Left colon (tissue), 2 donors: Measurements from ENCODE around the gene PXDN. TPM values are rescaled to one million over a fixed set of nuclear protein-coding genes. Genes with fewer than 3 reads are reported as not detected.

Source experiments
- ATAC-seq: fragments of 200-7000 bp; cut with Tn5 transposase; one replicate; pipeline ENCODE4 v1.9.1; 2020; ENCODE audit warnings: mild to moderate bottlenecking, moderate library complexity
- DNase-seq, 2 donors: peaks; one replicate each; pipeline ENCODE4 v3.0.0-alpha.2; 2020
- intact Hi-C, 2 donors: fragments of 100-400 bp; cut with DNase I in 1 of 2; cut with micrococcal nuclease in 1 of 2; formaldehyde crosslinking; loops; one replicate each; pipeline versions ENCODE4 v1.11.2 to v1.14.0; 2022; cut with DNase I, micrococcal nuclease
- total RNA-seq, 2 donors: library from RNA; stranded (reverse); fragmentation: NEBNext Ultra II Directional; extraction: Animal tissue kit (Norgen Biotek cat#: 25700); gene quantifications; one replicate each; pipeline ENCODE4 v1.2.1, GENCODE V29; 2021
- donor health status: DM: no; HTN: no; CAD: no.
- donor health status: DM: yes; HTN: yes; CAD: no.

The PXDN gene
- total RNA-seq, 2 donors from 2014 or later, result 11.6 to 13.3 TPM

DNA sequence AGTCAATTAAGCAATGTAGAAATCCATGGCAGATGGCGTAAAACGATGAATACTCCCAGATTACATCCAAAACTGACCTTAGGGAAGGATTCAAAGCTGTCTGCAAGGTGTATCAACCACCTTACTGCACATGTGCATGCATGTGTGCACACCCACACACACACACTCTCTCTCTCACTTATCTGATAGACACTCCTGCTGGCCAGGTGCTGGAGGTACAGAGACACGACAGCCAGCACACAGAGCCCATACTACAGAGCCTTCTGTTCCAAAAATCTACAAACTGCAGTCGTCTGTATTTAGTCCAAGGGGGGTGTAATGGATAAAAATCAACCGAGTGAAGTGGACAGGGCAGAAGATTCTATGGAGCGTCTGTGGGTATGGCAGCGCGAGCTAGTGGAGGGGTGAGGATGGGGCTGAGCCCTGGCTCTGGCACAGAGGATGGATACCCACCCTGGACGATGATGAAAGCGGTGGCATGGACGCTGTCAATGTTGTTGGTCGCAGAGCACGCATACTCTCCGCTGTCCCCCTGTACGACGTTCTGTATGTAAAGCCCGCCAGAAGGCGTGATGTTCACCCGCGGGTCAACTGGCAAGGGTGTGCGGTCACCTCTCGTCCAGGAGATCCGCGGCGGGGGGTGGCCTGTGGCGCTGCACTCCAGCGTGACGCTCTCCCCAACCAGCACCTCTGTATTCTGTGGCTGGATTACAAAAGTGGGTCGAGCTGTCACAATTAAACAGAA, 78.4 kb downstream of the PXDN start:
- intact Hi-C loops, result no loop called here
- ATAC-seq (no peak), DNase-seq (peak in 1 of 2 donors; percentile 10)

DNA sequence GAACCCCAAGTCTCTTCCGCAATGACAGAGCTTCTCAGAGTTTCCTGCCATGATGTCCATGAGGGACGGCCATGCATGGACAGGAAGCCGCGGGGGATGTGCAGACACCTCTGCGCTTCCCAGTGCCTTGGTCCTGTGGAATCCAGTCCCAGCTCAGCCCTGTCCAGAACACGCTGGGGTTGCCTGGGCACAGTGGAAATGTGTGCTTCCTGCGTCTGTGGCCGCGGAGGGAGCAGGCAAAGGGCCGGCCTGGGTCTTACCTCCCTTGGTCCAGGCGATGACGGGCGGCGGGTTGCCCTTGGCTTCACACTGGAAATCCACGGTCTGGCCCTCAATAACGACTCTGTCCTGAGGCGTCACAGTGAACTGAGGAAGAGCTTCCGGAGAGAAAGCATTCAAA, 79.6 kb downstream of the PXDN start:
- ATAC-seq (no peak), DNase-seq (peak in 1 of 2 donors; percentile 10)
- intact Hi-C loops, result no loop called here

- peak in 1 of 2 donors; percentile 12 for DNase-seq
- intact Hi-C loops, result no loop called here
- no peak for ATAC-seq
Measured at GRCh38 chr2:1664076-1664605, 80.2 kb downstream of the PXDN start.

GRCh38 chr2:1663621-1664020, 80.7 kb downstream of the PXDN start:
- DNase-seq (peak in 1 of 2 donors; percentile 17), ATAC-seq (no peak)
- intact Hi-C loops, result no loop called here

- peak in 1 of 2 donors; percentile 14 for DNase-seq
- intact Hi-C loops, result no loop called here
Measured at GRCh38 chr2:1662606-1663180, 81.6 kb downstream of the PXDN start.

DNA sequence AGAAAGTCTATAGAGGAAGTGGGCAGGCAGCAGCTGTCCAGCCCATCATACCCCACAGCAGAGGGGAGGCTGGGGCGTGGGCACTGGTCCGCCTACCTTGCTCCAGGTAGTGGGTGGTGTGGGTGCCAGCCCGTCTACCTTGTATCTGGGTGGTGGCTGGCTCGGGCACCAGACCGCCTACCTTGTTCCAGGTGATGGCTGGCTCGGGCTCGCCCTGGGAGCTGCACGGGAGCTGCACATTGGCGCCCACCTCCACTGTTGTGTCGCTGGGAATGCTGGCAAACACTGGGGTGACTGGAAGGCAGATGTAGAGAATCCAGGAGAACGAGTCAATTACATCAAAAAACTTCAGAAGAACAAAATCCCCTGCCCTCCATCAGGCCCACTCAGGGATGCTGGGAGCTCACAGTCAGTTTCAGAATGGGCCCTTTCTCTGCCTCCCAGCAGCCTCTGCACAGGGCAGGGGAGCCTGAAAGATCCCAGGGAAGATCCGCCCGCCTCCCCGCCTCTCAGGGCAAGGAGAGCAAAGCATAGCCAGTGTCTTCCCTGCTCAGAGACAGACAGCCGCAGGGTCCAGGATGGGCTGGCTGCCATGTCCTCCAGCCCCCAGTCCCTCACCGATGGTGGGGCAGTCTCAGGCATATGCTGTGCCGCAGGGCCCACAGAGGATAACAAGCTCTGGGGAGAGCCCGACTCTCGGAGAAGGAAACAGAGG, 82.3 kb downstream of the PXDN start:
- no peak for ATAC-seq
- intact Hi-C loops, result no loop called here
- peak in 1 of 2 donors; percentile 18 for DNase-seq

More at GRCh38 chr2:1662606-1663180, 81.6 kb downstream of the PXDN start:
- ATAC-seq, result no peak

DNA sequence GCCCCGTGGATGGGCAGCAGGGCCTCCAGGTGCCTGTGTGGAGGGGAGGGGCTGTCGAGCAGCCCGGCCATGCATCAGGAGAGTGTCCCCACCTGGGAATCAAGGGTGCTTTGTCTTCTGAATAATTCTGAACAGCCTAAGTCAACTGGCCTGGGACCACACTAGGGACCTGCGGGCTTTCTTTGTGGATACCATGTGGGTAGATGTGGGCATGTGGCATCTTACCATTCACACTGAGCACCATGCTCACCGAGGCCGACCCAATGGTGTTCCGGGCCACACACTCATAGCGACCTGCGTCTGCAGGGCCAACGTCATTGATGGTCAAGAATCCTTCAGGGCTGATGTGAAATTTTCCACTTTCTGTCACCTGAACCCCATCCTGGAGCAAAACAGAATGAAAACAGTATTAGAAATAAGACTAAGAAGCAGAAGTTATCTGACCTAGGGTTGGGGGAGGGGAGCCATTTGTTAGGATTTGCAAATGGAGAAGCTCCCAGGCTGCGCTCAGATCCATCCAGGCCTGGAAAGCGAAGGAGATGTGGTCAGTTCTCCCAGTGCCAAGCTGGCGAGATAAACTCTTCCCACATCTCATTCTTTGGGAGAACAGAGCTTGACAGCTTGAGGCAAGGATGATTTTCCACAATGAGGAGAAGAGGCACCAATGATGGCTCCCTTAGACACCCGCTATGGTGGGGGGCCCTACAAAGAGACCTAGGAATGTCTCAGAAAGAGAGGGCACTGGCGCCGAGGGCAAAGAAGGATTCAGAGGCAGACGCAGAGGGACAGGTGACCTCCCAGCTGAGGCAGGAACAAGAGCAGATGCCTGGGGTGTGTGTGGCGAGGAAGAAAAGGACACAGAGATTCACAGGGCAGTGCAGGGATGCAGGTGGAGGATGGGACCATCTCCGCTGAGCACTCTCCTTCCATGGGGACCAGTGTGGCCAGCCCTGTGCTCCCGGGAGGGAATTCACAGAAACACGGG, 83.4 kb downstream of the PXDN start:
- intact Hi-C loops, result no loop called here
- peak in 1 of 2 donors; percentile 20 for DNase-seq
- no peak for ATAC-seq

DNA sequence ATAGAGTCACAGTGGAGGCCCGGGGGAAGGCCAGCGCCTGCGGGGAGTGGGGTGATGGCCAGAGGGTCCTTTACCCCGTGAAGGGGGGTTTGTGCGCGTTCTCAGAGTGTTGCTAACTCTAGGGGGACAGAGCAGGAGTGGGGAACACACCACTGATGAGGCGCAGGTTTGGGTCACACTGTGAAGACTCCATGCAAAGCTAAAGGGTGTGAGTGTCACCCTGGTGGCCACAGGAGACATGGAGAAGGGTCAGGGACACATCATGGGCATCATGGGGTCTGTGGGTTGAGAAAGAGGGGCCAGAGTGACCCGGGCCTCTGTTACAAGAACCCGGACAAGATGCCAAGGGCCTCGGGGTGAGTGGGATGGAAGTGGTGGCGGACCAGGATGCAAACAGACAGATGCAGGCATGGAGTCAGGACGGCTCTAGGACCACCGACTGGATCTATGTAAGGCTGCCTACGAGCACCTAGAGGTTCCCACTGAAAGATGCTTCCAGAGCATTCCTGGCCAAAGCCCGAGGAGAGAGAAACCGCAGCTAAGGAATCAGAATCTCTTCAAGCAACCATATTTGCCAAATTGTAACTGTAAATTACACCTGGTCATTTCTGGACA, 84.3 kb downstream of the PXDN start:
- peak in 1 of 2 donors; percentile 21 for DNase-seq
- intact Hi-C loops, result no loop called here

DNA sequence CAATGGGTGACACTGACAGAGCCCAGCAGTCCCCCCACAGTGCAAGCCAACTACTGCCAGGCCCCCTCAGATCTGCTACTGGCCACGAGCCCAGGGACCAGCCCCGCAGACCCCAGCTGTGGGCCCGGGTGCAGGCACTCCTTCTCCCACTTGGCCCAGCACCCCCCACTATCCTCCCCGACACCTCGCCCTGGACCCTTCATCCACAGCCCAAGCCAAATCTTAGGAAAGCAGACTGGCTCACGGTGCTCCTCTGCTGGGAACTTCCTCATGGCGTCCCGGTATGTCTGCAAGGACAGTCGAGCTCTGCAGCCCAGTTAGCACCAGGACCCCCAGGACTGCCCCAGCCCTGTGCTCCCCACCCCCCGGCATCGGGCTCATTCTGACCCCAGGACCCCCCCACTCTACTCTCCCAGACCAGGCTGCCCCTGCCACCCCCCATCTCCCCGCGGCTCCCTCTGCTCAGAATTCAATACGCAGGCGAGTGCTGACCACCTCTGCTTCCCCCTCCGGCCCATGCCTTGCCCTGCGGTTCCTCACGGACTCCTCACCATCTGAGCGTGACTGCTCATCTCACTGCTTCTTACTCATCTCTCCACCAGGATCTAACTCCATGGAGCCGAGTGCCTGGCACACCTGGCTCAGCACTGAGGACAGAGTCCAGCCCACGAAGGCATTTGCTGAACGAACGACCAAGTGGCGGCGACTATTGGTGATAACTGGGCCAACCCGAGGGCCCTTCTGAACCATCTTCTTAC, 85.7 kb downstream of the PXDN start:
- intact Hi-C loops, result no loop called here
- peak in 1 of 2 donors; percentile 22 for DNase-seq
- peak; percentile 45 for ATAC-seq

More for the DNA sequence above, 84.3 kb downstream of the PXDN start:
- ATAC-seq, result no peak

GRCh38 chr2:1656961-1657841, 87.1 kb downstream of the PXDN start:
- intact Hi-C loops, result no loop called here
- ATAC-seq (peak; percentile 54), DNase-seq (peak in 1 of 2 donors; percentile 21)

GRCh38 chr2:1656326-1656960, 87.9 kb downstream of the PXDN start:
- intact Hi-C loops, result no loop called here
- ATAC-seq (peak; percentile 45), DNase-seq (peak in 1 of 2 donors; percentile 21)

DNA sequence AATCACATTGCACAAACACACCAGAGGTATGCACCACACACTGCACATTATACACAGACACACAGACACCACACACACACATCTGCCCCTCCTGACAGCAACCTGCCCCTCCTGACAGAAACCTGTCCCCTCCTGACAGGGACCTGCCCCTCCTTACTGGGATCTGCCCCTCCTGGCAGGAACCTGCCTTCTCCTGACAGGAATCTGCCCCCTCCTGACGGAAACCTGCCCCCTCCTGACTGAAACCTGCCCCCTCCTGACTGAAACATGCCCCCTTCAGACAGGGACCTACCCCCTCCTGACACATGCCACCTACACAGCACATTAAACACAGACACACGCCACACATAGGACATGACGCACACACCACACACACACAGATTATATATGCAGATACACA, 88.9 kb downstream of the PXDN start:
- no peak for ATAC-seq
- no peak for DNase-seq
- intact Hi-C loops, result no loop called here

- ATAC-seq (no peak), DNase-seq (no peak)
- intact Hi-C loops, result no loop called here
Measured at GRCh38 chr2:1654696-1655374, 89.5 kb downstream of the PXDN start.

DNA sequence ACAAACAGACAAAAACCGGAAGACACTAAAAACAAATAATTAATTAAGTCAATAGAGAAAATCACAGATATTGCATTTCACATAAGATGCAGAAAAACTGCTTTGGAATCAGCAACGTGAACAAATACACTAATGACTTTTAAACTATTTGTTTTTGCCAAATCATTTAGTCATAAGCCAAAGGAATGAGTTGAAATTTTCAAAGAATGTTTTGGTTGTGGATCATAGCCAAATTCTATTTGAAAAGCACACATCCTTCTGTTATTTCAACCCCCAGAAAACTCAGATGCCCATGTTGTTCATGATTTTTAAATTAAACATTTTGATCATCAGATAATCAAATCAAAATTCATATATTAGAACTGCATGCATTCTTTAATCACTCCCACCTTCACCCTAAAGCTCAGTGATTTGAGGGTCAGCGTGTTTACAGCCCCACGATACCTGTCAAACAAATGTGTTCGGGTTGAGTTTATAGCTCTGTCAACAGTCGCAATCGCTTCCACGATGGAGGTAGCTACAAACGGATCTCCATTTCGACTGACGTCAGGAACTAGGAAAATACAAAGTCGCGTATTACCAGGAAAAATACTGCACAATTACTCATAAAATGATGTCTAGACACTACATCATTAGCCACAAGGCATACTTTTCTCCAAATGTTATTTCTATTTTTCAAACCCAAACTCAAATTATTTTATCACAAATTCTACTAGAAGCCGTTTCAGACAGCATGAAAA, 90.2 kb downstream of the PXDN start:
- ATAC-seq, result no peak
- DNase-seq, result no peak
- intact Hi-C loops, result no loop called here
